Stimulated activated memory B cell treated with anti-CD40 and anti-IgM and Interleukin-4, amounts not matched to agents 10 μg/mL and 1 μg/mL and 100 μg/mL, for 72 hours (primary cell): ENCODE measurements around the gene TBX5.

Experiments used
- ATAC-seq: fragments of 150-1000 bp; cut with Tn5 transposase; 2 replicates; pipeline ENCODE4 v1.10.0; 2021
- H3K27ac Mint-ChIP-seq: one replicate; pipeline ENCODE4 v1.8.0; 2022; ENCODE audit warnings: mild to moderate bottlenecking, mixed read lengths
- H3K27me3 Mint-ChIP-seq: one replicate; pipeline ENCODE4 v1.8.0; 2022; ENCODE audit warnings: mixed read lengths
- H3K36me3 Mint-ChIP-seq: one replicate; pipeline ENCODE4 v1.8.0; 2022; ENCODE audit warnings: mixed read lengths
- H3K4me1 Mint-ChIP-seq: one replicate; pipeline ENCODE4 v1.8.0; 2022; ENCODE audit warnings: mixed read lengths
- H3K4me3 Mint-ChIP-seq: one replicate; pipeline ENCODE4 v1.8.0; 2022; ENCODE audit warnings: mild to moderate bottlenecking, moderate library complexity, mixed read lengths
- H3K9me3 Mint-ChIP-seq: one replicate; pipeline ENCODE4 v1.8.0; 2022; ENCODE audit warnings: mixed read lengths

TBX5 gene

GRCh38 chr12:114440270-114441038 is 34.5 kb upstream of the TBX5 start:
- Mint-ChIP-seq H3K4me3 (no peak overlapping the region), H3K36me3 (no peaks in the 10 kb centered on the region), H3K4me1 (peaks cover 6% of the 10 kb centered on the region), H3K9me3 (peaks cover 12% of the 10 kb centered on the region), H3K27me3 (peaks cover 94% of the 10 kb centered on the region), H3K27ac (no peak overlapping the region)
- ATAC-seq = no peak

- Mint-ChIP-seq H3K36me3 (no peaks in the 10 kb centered on the region), H3K9me3 (peaks cover 12% of the 10 kb centered on the region), H3K4me1 (peaks cover 6% of the 10 kb centered on the region), H3K4me3 (no peak overlapping the region), H3K27ac (no peak overlapping the region), H3K27me3 (peaks cover 88% of the 10 kb centered on the region)
- no peak for ATAC-seq
Observed at GRCh38 chr12:114439817-114440216, 33.9 kb upstream of the TBX5 start.

GRCh38 chr12:114439261-114439683 is 33.3 kb upstream of the TBX5 start:
- no peak for ATAC-seq
- Mint-ChIP-seq H3K27ac (no peak overlapping the region), H3K9me3 (peaks cover 12% of the 10 kb centered on the region), H3K4me1 (peaks cover 6% of the 10 kb centered on the region), H3K36me3 (no peaks in the 10 kb centered on the region), H3K4me3 (no peak overlapping the region), H3K27me3 (peaks cover 82% of the 10 kb centered on the region)

GRCh38 chr12:114438635-114439256 is 32.8 kb upstream of the TBX5 start:
- peaks cover 77% of the 10 kb centered on the region for H3K27me3 Mint-ChIP-seq
- peaks cover 6% of the 10 kb centered on the region for H3K4me1 Mint-ChIP-seq
- ATAC-seq = no peak
- H3K4me3 Mint-ChIP-seq = no peak overlapping the region
- H3K9me3 Mint-ChIP-seq = peaks cover 12% of the 10 kb centered on the region
- H3K36me3 Mint-ChIP-seq = no peaks in the 10 kb centered on the region
- no peak overlapping the region for H3K27ac Mint-ChIP-seq

- Mint-ChIP-seq H3K4me1 (peaks cover 6% of the 10 kb centered on the region), H3K27me3 (peaks cover 41% of the 10 kb centered on the region), H3K27ac (no peak overlapping the region), H3K4me3 (no peak overlapping the region), H3K36me3 (no peaks in the 10 kb centered on the region), H3K9me3 (peaks cover 15% of the 10 kb centered on the region)
- no peak for ATAC-seq
Observed at GRCh38 chr12:114434341-114434740, 28.4 kb upstream of the TBX5 start.

GRCh38 chr12:114431902-114432301 is 26.0 kb upstream of the TBX5 start:
- Mint-ChIP-seq H3K36me3 (no peaks in the 10 kb centered on the region), H3K4me3 (no peak overlapping the region), H3K27me3 (peaks cover 19% of the 10 kb centered on the region), H3K4me1 (no peaks in the 10 kb centered on the region), H3K9me3 (peaks cover 8% of the 10 kb centered on the region), H3K27ac (no peak overlapping the region)
- no peak for ATAC-seq

- Mint-ChIP-seq H3K4me3 (no peak overlapping the region), H3K36me3 (no peaks in the 10 kb centered on the region), H3K9me3 (peaks cover 3% of the 10 kb centered on the region), H3K4me1 (no peaks in the 10 kb centered on the region), H3K27ac (no peak overlapping the region), H3K27me3 (peaks cover 8% of the 10 kb centered on the region)
- no peak for ATAC-seq
Observed at GRCh38 chr12:114430306-114430705, 24.4 kb upstream of the TBX5 start.

- no peak overlapping the region for H3K27ac Mint-ChIP-seq
- no peak for ATAC-seq
- H3K9me3 Mint-ChIP-seq = no peaks in the 10 kb centered on the region
- H3K4me3 Mint-ChIP-seq = no peak overlapping the region
- H3K27me3 Mint-ChIP-seq = peaks cover 14% of the 10 kb centered on the region
- H3K4me1 Mint-ChIP-seq = no peaks in the 10 kb centered on the region
- H3K36me3 Mint-ChIP-seq = no peaks in the 10 kb centered on the region
Observed at GRCh38 chr12:114425031-114425626, 19.2 kb upstream of the TBX5 start.

GRCh38 chr12:114420944-114421335 is 15.0 kb upstream of the TBX5 start:
- no peak for ATAC-seq
- Mint-ChIP-seq H3K9me3 (peaks cover 4% of the 10 kb centered on the region), H3K36me3 (no peaks in the 10 kb centered on the region), H3K27me3 (peaks cover 42% of the 10 kb centered on the region), H3K4me3 (no peak overlapping the region), H3K27ac (no peak overlapping the region), H3K4me1 (no peaks in the 10 kb centered on the region)

GRCh38 chr12:114420182-114420943 is 14.4 kb upstream of the TBX5 start:
- no peak overlapping the region for H3K4me3 Mint-ChIP-seq
- no peaks in the 10 kb centered on the region for H3K4me1 Mint-ChIP-seq
- no peak for ATAC-seq
- peaks cover 4% of the 10 kb centered on the region for H3K9me3 Mint-ChIP-seq
- H3K27ac Mint-ChIP-seq = no peak overlapping the region
- H3K27me3 Mint-ChIP-seq = peaks cover 48% of the 10 kb centered on the region
- no peaks in the 10 kb centered on the region for H3K36me3 Mint-ChIP-seq

- Mint-ChIP-seq H3K27me3 (peaks cover 78% of the 10 kb centered on the region), H3K4me3 (no peak overlapping the region), H3K9me3 (peaks cover 4% of the 10 kb centered on the region), H3K27ac (no peak overlapping the region), H3K36me3 (no peaks in the 10 kb centered on the region), H3K4me1 (no peaks in the 10 kb centered on the region)
- ATAC-seq = no peak
Observed at GRCh38 chr12:114416028-114416427, 10.1 kb upstream of the TBX5 start.

GRCh38 chr12:114415525-114415868 is 9.6 kb upstream of the TBX5 start:
- peaks cover 79% of the 10 kb centered on the region for H3K27me3 Mint-ChIP-seq
- no peak overlapping the region for H3K4me3 Mint-ChIP-seq
- no peaks in the 10 kb centered on the region for H3K4me1 Mint-ChIP-seq

GRCh38 chr12:114414866-114415524 is 9.1 kb upstream of the TBX5 start:
- peaks cover 4% of the 10 kb centered on the region for H3K9me3 Mint-ChIP-seq
- H3K27me3 Mint-ChIP-seq = peaks cover 84% of the 10 kb centered on the region
- H3K36me3 Mint-ChIP-seq = no peaks in the 10 kb centered on the region
- no peak for ATAC-seq
- no peak overlapping the region for H3K27ac Mint-ChIP-seq
- peaks cover under 1% of the 10 kb centered on the region for H3K4me1 Mint-ChIP-seq
- no peak overlapping the region for H3K4me3 Mint-ChIP-seq

More at GRCh38 chr12:114415525-114415868, 9.6 kb upstream of the TBX5 start:
- Mint-ChIP-seq H3K9me3 (peaks cover 4% of the 10 kb centered on the region), H3K36me3 (no peaks in the 10 kb centered on the region), H3K27ac (no peak overlapping the region)
- ATAC-seq = no peak

GRCh38 chr12:114414031-114414865 is 8.3 kb upstream of the TBX5 start:
- no peaks in the 10 kb centered on the region for H3K36me3 Mint-ChIP-seq
- H3K27me3 Mint-ChIP-seq = peaks cover 92% of the 10 kb centered on the region
- H3K4me3 Mint-ChIP-seq = no peak overlapping the region
- H3K4me1 Mint-ChIP-seq = peaks cover 8% of the 10 kb centered on the region
- H3K27ac Mint-ChIP-seq = no peak overlapping the region
- peaks cover 4% of the 10 kb centered on the region for H3K9me3 Mint-ChIP-seq
- ATAC-seq = no peak
